NCI-H524 (cell line): ENCODE results near the gene DCUN1D1.
A peak's percentile ranks its signal among the peaks of the same experiment; 100 is the strongest.

Source experiments
- DNase-seq, 2 experiments: peaks; one replicate each; lab custom pipeline; 2025; lab: John Stamatoyannopoulos, UW

Gene DCUN1D1

GRCh38 chr3:182972387-182972786, 8.0 kb downstream of the DCUN1D1 start:
- DNase-seq = no peak

GRCh38 chr3:182971637-182972036, 8.7 kb downstream of the DCUN1D1 start:
- DNase-seq = no peak

- no peak for DNase-seq
These were observed 9.4 kb downstream of the DCUN1D1 start for GRCh38 chr3:182970811-182971418.

- no peak for DNase-seq
These were observed 10.5 kb downstream of the DCUN1D1 start for GRCh38 chr3:182969853-182970252.

- DNase-seq = no peak
These were observed 11.1 kb downstream of the DCUN1D1 start for GRCh38 chr3:182969277-182969676.

- no peak for DNase-seq
These were observed 12.8 kb downstream of the DCUN1D1 start for GRCh38 chr3:182967218-182968204.

- no peak for DNase-seq
These were observed 14.4 kb downstream of the DCUN1D1 start for GRCh38 chr3:182965861-182966366.

- no peak for DNase-seq
These were observed 16.2 kb downstream of the DCUN1D1 start for GRCh38 chr3:182964179-182964578.

GRCh38 chr3:182962166-182962565, 18.2 kb downstream of the DCUN1D1 start:
- no peak for DNase-seq

- no peak for DNase-seq
These were observed 20.6 kb downstream of the DCUN1D1 start for GRCh38 chr3:182959474-182960350.

- no peak for DNase-seq
These were observed 22.6 kb downstream of the DCUN1D1 start for GRCh38 chr3:182957676-182958266.

GRCh38 chr3:182957226-182957625, 23.1 kb downstream of the DCUN1D1 start:
- DNase-seq = no peak

GRCh38 chr3:182954553-182955235, 25.6 kb downstream of the DCUN1D1 start:
- DNase-seq = no peak

GRCh38 chr3:182949688-182950087, 30.6 kb downstream of the DCUN1D1 start:
- DNase-seq = no peak

GRCh38 chr3:182948305-182948704, 32.0 kb downstream of the DCUN1D1 start:
- DNase-seq = no peak

GRCh38 chr3:182947888-182948287, 32.5 kb downstream of the DCUN1D1 start:
- peak in 1 of 2 experiments; percentile 23 for DNase-seq

GRCh38 chr3:182941719-182942118, 38.6 kb downstream of the DCUN1D1 start:
- DNase-seq = no peak

- no peak for DNase-seq
These were observed 40.0 kb downstream of the DCUN1D1 start for GRCh38 chr3:182940266-182940808.

GRCh38 chr3:182937293-182938051, 42.9 kb downstream of the DCUN1D1 start:
- peak in 1 of 2 experiments; percentile 33 for DNase-seq

- no peak for DNase-seq
These were observed 43.4 kb downstream of the DCUN1D1 start for GRCh38 chr3:182936918-182937285.
